HG02763 (cell line): ENCODE measurements around the gene IL2RA.

Experiments used
- ATAC-seq: cut with Tn5 transposase; IDR thresholded peaks from one replicate; pipeline ENCODE4 v1.9.1; 2021; ENCODE audit warnings: mild to moderate bottlenecking, moderate library complexity; ENCODE audit not compliant: unreplicated experiment

The IL2RA gene

GRCh38 chr10:5989756-5990155 is 72.4 kb downstream of the IL2RA start:
- ATAC-seq = no peak

DNA sequence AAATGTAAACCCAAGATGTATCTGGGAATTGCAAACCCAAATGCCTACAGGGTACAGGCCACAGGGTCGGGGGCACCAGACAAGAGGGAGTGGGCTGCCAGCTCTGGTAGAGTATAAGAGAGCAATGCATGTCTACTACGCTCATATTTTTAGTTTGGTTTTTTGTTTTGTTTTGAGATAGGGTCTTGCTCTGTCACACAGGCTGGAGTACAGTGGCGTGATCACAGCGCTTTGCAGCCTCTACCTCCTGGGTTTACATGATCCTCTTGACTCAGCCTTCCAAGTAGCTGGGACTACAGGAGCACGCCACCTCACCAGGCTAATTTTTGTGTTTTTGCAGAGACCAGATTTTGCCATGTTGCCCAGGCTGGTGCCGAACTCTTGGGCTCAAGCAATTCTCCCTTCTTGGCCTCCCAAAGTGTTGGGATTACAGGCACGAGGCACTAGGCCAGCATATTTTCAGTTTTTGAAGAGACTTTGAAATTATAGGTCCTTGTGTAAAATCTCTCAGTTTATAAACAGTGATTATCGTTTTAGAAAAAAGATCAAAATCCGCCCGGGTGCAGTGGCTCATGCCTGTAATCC is 73.7 kb downstream of the IL2RA start:
- ATAC-seq = no peak

GRCh38 chr10:5987747-5988146 is 74.4 kb downstream of the IL2RA start:
- ATAC-seq = no peak

- no peak for ATAC-seq
These were observed 77.1 kb downstream of the IL2RA start for GRCh38 chr10:5985029-5985428.

DNA sequence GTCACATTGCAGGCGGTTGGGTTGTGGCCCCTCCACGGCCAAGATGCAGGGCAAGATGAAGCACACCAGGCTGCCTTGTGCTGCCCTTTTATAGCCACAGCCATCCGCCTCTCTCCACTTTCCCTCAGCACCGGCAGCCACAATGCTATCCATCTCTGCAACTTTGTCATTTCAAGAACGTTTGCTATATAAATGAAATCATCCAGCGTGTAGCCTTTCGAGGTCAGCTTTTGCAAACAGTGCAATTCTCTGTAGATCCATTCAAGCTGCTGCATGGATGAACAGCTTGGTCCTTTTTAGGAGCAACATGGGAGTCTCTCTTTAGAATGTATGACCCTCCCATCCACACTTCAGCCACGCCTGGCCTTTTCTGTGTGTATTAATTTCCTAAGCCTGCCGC is 78.4 kb downstream of the IL2RA start:
- ATAC-seq = no peak

- no peak for ATAC-seq
These were observed 80.6 kb downstream of the IL2RA start for GRCh38 chr10:5981529-5981928.

DNA sequence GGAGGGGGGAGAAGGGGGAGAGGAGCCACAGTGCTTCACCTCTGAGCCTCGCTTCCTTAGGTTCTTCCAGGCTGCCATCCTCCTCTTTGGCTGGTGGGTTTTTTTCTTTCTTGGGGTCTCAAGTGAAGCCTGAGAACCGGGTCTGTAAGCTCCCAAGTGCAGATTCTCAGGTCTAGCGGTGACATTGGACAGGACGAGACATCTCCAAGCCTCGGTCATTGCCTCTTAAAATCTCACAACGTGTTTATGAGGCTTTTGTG is 84.0 kb downstream of the IL2RA start:
- ATAC-seq = no peak

GRCh38 chr10:5977471-5978229 is 84.5 kb downstream of the IL2RA start, which contains the start of gene IL15RA:
IL15RA (minus strand) TSS chr10:5977543; CDS start chr10:5977492, 51 bp downstream.
- ATAC-seq = peak; percentile 58

DNA sequence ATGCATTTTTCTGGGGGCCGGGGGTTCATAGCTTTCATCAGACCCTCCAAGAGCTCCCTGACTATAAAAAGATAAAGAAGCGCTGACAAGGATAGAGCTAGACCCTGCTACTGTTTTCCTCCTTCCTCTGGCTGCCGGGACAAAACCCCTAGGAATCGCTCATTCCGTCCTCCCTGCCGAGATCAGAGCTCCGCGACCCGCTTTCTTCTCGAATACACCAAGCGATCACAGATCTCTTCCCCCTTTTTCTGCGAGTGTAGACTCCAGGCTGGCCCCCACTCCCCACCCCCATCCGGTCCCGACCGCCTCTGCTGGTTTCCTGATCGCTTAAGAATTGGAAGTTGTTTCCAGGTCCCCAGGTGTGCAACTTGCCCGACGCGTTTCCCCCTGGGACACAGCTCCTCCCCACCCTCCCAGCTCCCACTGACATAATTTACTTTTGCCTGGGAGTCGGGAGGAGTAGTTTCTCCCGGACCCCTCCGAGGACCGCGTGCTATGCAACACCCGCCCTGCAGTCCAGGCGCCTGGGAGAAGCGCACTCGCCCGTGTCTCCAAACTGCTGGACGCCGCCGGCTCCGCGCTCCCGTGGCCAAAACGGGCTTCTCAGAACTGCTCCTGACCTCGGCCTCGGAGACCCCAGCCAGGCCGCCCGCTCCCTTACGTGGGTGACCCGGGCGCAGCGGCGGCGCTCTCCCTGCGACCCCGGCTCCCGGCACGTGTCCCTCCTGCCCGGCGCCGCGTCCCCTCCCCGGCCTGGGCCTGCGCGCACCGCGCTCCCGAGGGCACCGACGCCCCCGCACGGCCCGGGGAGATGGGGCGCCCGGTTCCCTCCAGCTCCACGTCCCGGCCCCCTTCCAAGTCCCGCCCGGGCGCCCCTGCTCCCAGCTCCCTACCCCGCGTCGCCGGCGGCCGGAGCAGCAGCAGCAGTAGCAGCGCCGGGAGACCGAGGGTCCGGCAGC is 85.4 kb downstream of the IL2RA start:
- ATAC-seq = peak; percentile 17

DNA sequence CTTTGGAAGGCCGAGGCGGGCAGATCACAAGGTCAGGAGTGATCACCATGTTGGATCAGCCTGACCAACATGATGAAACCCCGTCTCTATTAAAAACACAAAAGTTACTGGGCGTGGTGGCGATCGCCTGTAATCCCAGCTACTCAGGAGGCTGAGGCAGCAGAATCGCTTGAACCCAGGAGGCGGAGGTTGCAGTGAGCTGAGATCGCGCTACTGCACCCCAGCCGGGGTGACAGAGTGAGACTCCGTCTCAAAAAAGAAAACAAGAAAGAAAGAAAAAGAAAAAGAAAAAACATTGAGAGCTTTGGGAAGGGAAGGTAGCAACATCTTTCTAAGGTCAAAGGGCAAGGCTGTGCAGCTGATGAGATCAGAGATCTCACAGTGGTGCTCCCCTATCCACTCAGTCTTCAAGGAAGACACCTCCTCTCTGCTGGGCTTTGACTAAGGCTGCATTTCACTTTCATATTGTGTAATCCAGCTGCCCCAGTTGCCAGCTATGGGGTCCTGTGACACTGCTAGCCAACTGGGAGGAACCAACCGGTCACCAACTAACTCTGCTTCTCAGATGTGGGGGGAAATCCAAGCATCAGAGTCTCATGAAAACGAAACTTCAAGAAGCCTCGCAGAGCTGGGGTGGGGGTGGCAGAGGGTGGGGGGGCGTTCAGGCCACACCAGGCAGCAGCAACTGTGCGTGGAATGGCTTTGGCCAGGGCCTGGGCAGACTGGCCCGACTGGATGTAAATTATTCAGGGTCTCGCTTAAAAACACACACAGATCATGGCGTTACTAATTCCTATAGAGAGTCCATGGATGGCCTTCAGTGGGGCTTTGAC is 86.3 kb downstream of the IL2RA start:
- peak; percentile 52 for ATAC-seq

DNA sequence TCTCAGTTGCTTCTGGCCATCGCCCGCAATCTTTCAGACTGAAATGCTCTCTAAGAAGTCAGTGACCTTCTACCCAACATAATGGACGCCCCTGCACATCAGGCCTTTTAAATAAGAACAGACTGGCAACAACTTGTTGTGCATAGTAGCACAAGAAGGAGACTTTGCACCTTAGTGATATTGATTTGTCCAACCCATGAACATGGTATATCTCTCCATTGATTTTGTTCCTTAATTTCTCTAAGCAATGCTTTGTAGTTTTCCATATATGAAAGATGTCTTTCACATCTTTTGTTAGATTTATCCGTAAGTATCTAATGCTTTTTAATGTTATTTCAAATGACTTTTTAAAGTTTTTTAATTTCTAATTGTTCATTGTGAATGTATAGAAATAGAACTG is 89.1 kb downstream of the IL2RA start:
- no peak for ATAC-seq

DNA sequence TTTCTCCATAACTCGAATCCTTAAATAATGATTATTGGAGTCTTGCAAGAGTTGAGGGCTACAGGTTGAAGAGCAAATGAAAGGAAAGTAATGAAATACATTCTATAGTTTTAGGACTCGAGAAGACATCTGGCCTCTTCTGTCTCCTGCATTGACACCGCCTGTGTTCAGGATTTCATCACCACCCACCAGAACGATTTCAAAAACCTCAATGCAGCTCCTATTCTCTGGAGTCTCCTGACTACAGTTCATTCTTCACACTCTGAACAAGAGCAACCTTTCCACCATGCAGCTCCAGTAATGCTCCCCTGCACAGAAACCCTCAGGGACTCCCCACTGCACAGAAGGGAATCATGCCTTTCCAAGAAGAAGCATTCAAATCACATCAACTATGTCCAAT is 90.3 kb downstream of the IL2RA start:
- ATAC-seq = no peak

- ATAC-seq = no peak
These were observed 90.8 kb downstream of the IL2RA start for GRCh38 chr10:5971315-5971832.

GRCh38 chr10:5970527-5970926 is 91.6 kb downstream of the IL2RA start:
- ATAC-seq = no peak

DNA sequence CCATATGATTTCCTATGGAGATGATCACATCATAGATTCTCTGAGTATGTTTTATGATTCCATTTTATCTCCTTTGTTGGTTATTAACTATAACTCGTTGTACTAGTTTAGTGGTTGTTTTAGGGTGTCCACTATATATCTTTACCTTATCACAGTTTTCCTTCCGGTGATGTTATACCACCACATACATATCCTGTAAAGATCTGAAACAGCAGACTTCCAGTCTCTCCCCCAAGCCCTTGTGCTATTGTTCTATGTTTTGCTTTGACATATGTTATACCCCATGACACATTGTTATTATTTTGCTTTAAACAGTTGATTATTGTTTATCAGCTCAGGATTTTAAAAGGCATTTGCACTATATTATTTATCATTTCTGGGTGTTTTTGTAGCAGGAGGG is 92.1 kb downstream of the IL2RA start:
- ATAC-seq = no peak

GRCh38 chr10:5968681-5969453 is 93.3 kb downstream of the IL2RA start:
- no peak for ATAC-seq

- no peak for ATAC-seq
These were observed 94.0 kb downstream of the IL2RA start for GRCh38 chr10:5968037-5968680.

GRCh38 chr10:5965266-5965665 is 96.9 kb downstream of the IL2RA start:
- no peak for ATAC-seq

DNA sequence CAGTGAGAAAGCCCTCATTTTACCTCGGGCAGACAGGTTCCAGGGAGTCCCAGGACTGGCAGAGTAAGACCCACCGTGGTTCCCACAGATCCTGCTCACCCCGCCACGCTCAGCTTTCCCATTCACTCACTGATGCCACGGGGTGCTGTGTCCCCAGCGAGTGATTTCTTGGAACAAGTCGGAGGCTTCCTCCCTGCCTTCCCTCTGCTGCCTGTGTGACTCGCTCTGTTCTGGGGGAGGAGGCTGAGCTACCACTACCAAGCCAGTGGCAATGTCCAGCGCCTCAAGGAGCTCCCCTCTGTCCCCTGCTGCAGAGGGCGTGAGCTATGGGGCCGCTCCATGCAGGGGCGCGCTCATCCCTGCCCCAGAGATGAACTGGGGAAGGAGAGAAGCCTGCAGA is 97.4 kb downstream of the IL2RA start:
- no peak for ATAC-seq
